22Rv1 (cell line): Measurements from ENCODE around the gene CRYBA1.

Source experiments
- ZFX ChIP-seq: fragments of 450-650 bp; IDR thresholded peaks from 2 replicates; pipeline ENCODE4 v1.6.1; 2017; ENCODE audit warnings: antibody characterized with exemption, borderline replicate concordance
- TF ChIP-seq, protein P1 (sequence below): fragments of 450-650 bp; IDR thresholded peaks from 2 replicates; pipeline ENCODE4 v1.5.1; 2017; ENCODE audit warnings: mild to moderate bottlenecking

DNA sequence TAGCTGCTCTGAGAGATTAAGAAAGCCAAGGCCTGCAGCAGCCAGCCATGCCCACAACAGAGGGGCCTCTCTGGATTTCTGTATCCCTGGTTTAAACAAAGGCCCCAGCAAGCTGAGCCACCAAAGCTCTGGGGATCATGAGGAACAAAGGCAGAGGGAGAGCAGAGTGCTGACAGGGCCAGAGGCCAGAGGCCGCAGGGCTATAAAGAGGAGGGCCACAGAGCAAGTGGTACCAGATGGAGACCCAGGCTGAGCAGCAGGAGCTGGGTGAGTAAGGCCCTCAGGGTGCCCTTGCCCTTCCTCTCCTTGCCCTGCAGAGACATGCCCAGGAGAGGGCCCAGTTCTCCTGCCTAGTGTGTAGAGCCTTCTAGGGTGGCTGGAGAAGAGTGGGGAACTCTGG lies at the start of gene CRYBA1:
- TF ChIP-seq, protein P1, sequence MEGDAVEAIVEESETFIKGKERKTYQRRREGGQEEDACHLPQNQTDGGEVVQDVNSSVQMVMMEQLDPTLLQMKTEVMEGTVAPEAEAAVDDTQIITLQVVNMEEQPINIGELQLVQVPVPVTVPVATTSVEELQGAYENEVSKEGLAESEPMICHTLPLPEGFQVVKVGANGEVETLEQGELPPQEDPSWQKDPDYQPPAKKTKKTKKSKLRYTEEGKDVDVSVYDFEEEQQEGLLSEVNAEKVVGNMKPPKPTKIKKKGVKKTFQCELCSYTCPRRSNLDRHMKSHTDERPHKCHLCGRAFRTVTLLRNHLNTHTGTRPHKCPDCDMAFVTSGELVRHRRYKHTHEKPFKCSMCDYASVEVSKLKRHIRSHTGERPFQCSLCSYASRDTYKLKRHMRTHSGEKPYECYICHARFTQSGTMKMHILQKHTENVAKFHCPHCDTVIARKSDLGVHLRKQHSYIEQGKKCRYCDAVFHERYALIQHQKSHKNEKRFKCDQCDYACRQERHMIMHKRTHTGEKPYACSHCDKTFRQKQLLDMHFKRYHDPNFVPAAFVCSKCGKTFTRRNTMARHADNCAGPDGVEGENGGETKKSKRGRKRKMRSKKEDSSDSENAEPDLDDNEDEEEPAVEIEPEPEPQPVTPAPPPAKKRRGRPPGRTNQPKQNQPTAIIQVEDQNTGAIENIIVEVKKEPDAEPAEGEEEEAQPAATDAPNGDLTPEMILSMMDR = no peak
- no peak for TF ChIP-seq ZFX
